K562 (cell line): ENCODE measurements around the gene CCNK. TPM values are rescaled to one million over a fixed set of nuclear protein-coding genes. Genes with fewer than 3 reads are reported as not detected.

Source experiments
- ATAC-seq: fragments of 200-7000 bp; cut with Tn5 transposase; 3 replicates; pipeline ENCODE4 v1.9.1; 2020; ENCODE audit warnings: moderate library complexity
- BruUV-seq: library from RNA; stranded (reverse); fragments of 400-500 nt; replicated peaks from 2 replicates; lab custom pipeline; 2021; lab: Mats Ljungman, UMichigan
- CTCF ChIA-PET: fragments of 300-600 bp; formaldehyde crosslinking; extraction: SDS; loops from one replicate; lab custom pipeline; 2021; ENCODE audit warnings: low intra/inter-chr PET ratio; lab: Yijun Ruan, JAX
- POLR2A ChIA-PET: fragments of 300-600, 350-650 bp; sonication (Branson Sonifier 250); formaldehyde crosslinking; extraction: SDS; loops from one replicate; lab custom pipeline; 2021; ENCODE audit warnings: antibody characterized with exemption, inconsistent platforms; lab: Yijun Ruan, JAX
- DNase-seq, 4 experiments: peaks; one replicate each; pipeline versions ENCODE4 v3.0.0 to v3.0.0-alpha.2; 2011 to 2018; ENCODE audit warnings: low spot score in 3 of 4, mixed read lengths in 3 of 4; ENCODE audit errors: extremely low read depth in 1 of 4
- FAIRE-seq: peaks from 2 replicates; lab custom pipeline; 2011; peaks lifted over from hg19 to GRCh38; lab: Jason Lieb, UNC
- H2AFZ ChIP-seq: 2 replicates; pipeline ENCODE4 v1.6.0; 2011; ENCODE audit warnings: low read depth, low read length, control low read depth, inconsistent platforms
- H3K27ac ChIP-seq: fragments of 200-600 bp; 3 replicates; pipeline ENCODE4 v1.8.0; 2011; ENCODE audit warnings: low read depth, mild to moderate bottlenecking, control low read depth, inconsistent platforms, low read length, moderate library complexity, mixed read lengths; ENCODE audit errors: extremely low read depth
- H3K27me3 ChIP-seq, 2 experiments: fragments of 300-600 bp in 1 of 2; 2 replicates in 1 of 2; 3 replicates in 1 of 2; pipeline versions ENCODE4 v1.6.0 to v1.8.0; 2011; ENCODE audit warnings: inconsistent platforms in 2 of 2, low read length in 2 of 2, mild to moderate bottlenecking in 1 of 2, mixed read lengths in 1 of 2, moderate library complexity in 1 of 2; ENCODE audit not compliant: control insufficient read depth in 2 of 2, insufficient read depth in 2 of 2
- H3K36me3 ChIP-seq: fragments of 300-600 bp; 3 replicates; pipeline ENCODE4 v1.8.0; 2011; ENCODE audit warnings: mild to moderate bottlenecking, low read length, inconsistent platforms; ENCODE audit not compliant: control insufficient read depth, insufficient read depth
- H3K4me1 ChIP-seq, 2 experiments: fragments of 200-600 bp in 1 of 2; replicated peaks in 1 of 2; 2 replicates in 1 of 2; 3 replicates in 1 of 2; pipeline versions ENCODE4 v1.5.1 to v1.8.0; 2011; ENCODE audit warnings: inconsistent platforms in 2 of 2, low read length in 2 of 2, mild to moderate bottlenecking in 1 of 2, mixed read lengths in 1 of 2, moderate library complexity in 1 of 2; ENCODE audit not compliant: control insufficient read depth in 2 of 2, insufficient read depth in 2 of 2
- H3K4me2 ChIP-seq: 2 replicates; pipeline ENCODE4 v1.6.1; 2011; ENCODE audit warnings: low read length, control low read depth, inconsistent platforms, mixed read lengths; ENCODE audit not compliant: insufficient read depth
- H3K4me3 ChIP-seq: fragments of 200-600 bp; sonication (generic), shearing (Covaris generic); 2 replicates; pipeline ENCODE4 v1.5.1; 2016; ENCODE audit warnings: control low read depth, inconsistent platforms
- H3K79me2 ChIP-seq: fragments of 200-600 bp; 3 replicates; pipeline ENCODE4 v1.8.0; 2011; ENCODE audit warnings: low read length, inconsistent platforms; ENCODE audit not compliant: control insufficient read depth, insufficient read depth
- H3K9ac ChIP-seq, 2 experiments: 2 replicates each; pipeline versions ENCODE4 v1.6.0 to v1.6.1; 2011; ENCODE audit warnings: low read depth in 2 of 2, low read length in 2 of 2, control low read depth in 1 of 2, inconsistent platforms in 1 of 2, mild to moderate bottlenecking in 1 of 2, mixed read lengths in 1 of 2; ENCODE audit not compliant: insufficient read depth in 1 of 2
- H3K9me1 ChIP-seq: one replicate; pipeline ENCODE4 v1.6.0; 2011; ENCODE audit warnings: inconsistent platforms, mild to moderate bottlenecking, low read length, moderate library complexity; ENCODE audit not compliant: control insufficient read depth, insufficient read depth
- H3K9me3 ChIP-seq: replicated peaks from 2 replicates; pipeline ENCODE4 v1.5.1; 2011; ENCODE audit warnings: low read depth, low read length, inconsistent platforms; ENCODE audit not compliant: control insufficient read depth, insufficient read depth
- H4K20me1 ChIP-seq: replicated peaks from 2 replicates; pipeline ENCODE4 v1.6.1; 2011; ENCODE audit warnings: low read length, inconsistent platforms, mixed read lengths; ENCODE audit not compliant: control insufficient read depth, insufficient read depth
- C11orf30 ChIP-seq: fragments of 450-650 bp; IDR thresholded peaks from 2 replicates; pipeline ENCODE4 v1.6.1; 2016; ENCODE audit warnings: low read depth, mild to moderate bottlenecking
- DNMT1 ChIP-seq: fragments of 450-650 bp; IDR thresholded peaks from 2 replicates; pipeline ENCODE4 v1.6.1; 2016; ENCODE audit warnings: antibody characterized with exemption, mild to moderate bottlenecking
- GTF2A2 ChIP-seq: IDR thresholded peaks from 2 replicates; pipeline ENCODE4 v1.6.1; 2016; ENCODE audit warnings: mild to moderate bottlenecking, missing genetic modification characterization, missing compliant biosample characterization
- HNRNPUL1 ChIP-seq: fragments of 200-400 bp; formaldehyde crosslinking; IDR thresholded peaks from 2 replicates; pipeline ENCODE4 v1.6.1; 2017; ENCODE audit warnings: low read length
- POLR2H ChIP-seq: IDR thresholded peaks from 2 replicates; pipeline ENCODE4 v1.6.1; 2016; ENCODE audit warnings: missing genetic modification characterization, low read depth, mild to moderate bottlenecking, control low read depth, missing compliant biosample characterization, moderate library complexity
- SLC30A9 ChIP-seq: fragments of 250-450 bp; sonication (Bioruptor Pico); IDR thresholded peaks from 2 replicates; pipeline ENCODE4 v1.8.0; 2022; ENCODE audit warnings: mild to moderate bottlenecking, moderate library complexity
- SMC3 ChIP-seq: conservative IDR thresholded peaks from 2 replicates; pipeline ENCODE4 v1.6.1; 2011; ENCODE audit warnings: low read depth, low read length, improper control_type of control experiment; ENCODE audit not compliant: insufficient read depth
- ZC3H4 ChIP-seq: sonication (generic); formaldehyde crosslinking; IDR thresholded peaks from 2 replicates; pipeline ENCODE4 v1.9.0; 2021; ENCODE audit warnings: missing genetic modification reagents, borderline replicate concordance
- WGBS: fragments of 100-300 bp; shearing (Covaris generic); methylation state at CpG from one replicate; pipeline ENCODE4 v1.1.6; 2016; ENCODE audit warnings: low coverage, mixed read lengths; ENCODE audit not compliant: insufficient coverage; ENCODE audit errors: missing lambda C conversion rate; 5-methylcytosine and 5-hydroxymethylcytosine counted together
- in situ Hi-C: fragments of 300-500 bp; cut with MboI; formaldehyde crosslinking; loops from 4 replicates; pipeline ENCODE4 v1.15.0; 2018; ENCODE audit warnings: inconsistent platforms, mixed read lengths
- intact Hi-C: fragments of 100-400 bp; cut with micrococcal nuclease; formaldehyde crosslinking; loops from 2 replicates; pipeline ENCODE4 v1.14.2; 2022
- polyA plus RNA-seq, 8 experiments: library from polyadenylated mRNA; depleted of rRNA in 4 of 8; stranded (reverse) in 5 of 8; unstranded in 3 of 8; fragments of >200 nt; fragmentation: Nextera tagmentation in 2 of 8; fragmentation: Illumina TruSeq in 1 of 8; extraction: Ambion mirVana in 2 of 8; extraction: Trizol in 1 of 8; gene quantifications; 2 replicates each; pipeline versions ENCODE4 v1.2.1 to v1.2.3, GENCODE V29; 2011 to 2014; ENCODE audit warnings: inconsistent platforms in 1 of 8, missing spikeins in 1 of 8
- total RNA-seq, 7 experiments: library from RNA; depleted of rRNA in 6 of 7; stranded (reverse); fragments of >200 nt in 6 of 7; fragmentation: Illumina TruSeq in 2 of 7; extraction: Trizol in 2 of 7; gene quantifications; 2 replicates each; pipeline versions ENCODE4 v1.2.1 to v1.2.3, GENCODE V29; 2011 to 2021; ENCODE audit warnings: low replicate concordance in 1 of 7
- TF ChIP-seq, protein P1 (sequence below): fragments of 250-450 bp; sonication (Bioruptor Pico); IDR thresholded peaks from 2 replicates; pipeline ENCODE4 v1.4.0; 2020; ENCODE audit warnings: borderline replicate concordance
- TF ChIP-seq, protein P2 (sequence below): sonication (generic); formaldehyde crosslinking; IDR thresholded peaks from 2 replicates; pipeline ENCODE4 v1.8.0; 2022; ENCODE audit warnings: mild to moderate bottlenecking, missing genetic modification reagents
- TF ChIP-seq, protein P3 (sequence below): fragments of 150-350 bp; IDR thresholded peaks from 2 replicates; pipeline ENCODE4 v1.6.1; 2014; ENCODE audit warnings: low read depth, mild to moderate bottlenecking, low read length, borderline replicate concordance
- TF ChIP-seq, protein P4 (sequence below): fragments of 450-650 bp; IDR thresholded peaks from 2 replicates; pipeline ENCODE4 v1.6.1; 2016; ENCODE audit warnings: mild to moderate bottlenecking

Gene CCNK
- total and polyA plus RNA-seq, 9 of the 15 experiments (the other 6 are each of a cell fraction or from before 2014, with no cell fraction given), result 5.8 to 84.2 (median 16.4) TPM

DNA sequence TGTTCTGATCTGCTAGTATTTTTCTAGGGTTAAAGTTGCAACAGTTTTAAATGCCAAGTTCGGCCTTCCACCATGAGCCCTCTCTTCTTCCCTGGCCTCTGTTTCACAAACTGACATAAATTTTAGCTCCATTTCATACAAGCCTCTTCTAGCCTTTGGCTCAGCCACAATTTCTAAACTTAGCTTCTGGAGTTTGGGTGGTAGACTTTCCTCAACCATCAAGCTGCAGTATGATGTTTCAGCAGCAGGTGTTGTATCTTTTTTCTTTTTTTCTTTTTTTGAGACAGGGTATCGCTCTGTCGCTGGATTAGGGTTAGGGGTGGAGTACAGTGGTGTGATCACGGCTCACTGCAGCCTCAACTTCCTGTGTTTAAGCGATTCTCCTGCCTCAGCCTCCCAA is 30.0 kb upstream of the CCNK start:
- DNase-seq, result no peak
- Histone ChIP-seq H3K4me3 (no peak overlapping the region), H3K27me3 (no peaks in the 10 kb centered on the region), H2AFZ (no peak overlapping the region), H3K4me1 (peaks cover 8 to 10% of the 10 kb centered on the region in 2 experiments; a peak in 3 of 5 replicates), H3K9ac (no peak overlapping the region), H3K36me3 (peaks cover 40% of the 10 kb centered on the region; the same call in 2 of the 3 replicates), H3K9me1 (no peaks in the 10 kb centered on the region), H4K20me1 (peaks cover 6% of the 10 kb centered on the region; the same call in 1 of the 2 replicates), H3K79me2 (no peaks in the 10 kb centered on the region), H3K9me3 (no peaks in the 10 kb centered on the region), H3K27ac (no peak overlapping the region), H3K4me2 (no peak overlapping the region)
- ATAC-seq, result no peak
- FAIRE-seq, result no peak
- BruUV-seq, result no TSS peak
- ChIA-PET POLR2A (interaction anchor here (1.0 to 1.5 kb wide), 2 partner anchors 10 to 15 kb away, joined by 4 read pairs; no protein-coding TSS in a partner anchor), CTCF (no interaction called here)
- in situ Hi-C loops, result no loop called here
- intact Hi-C loops, result no loop called here
- WGBS, result 88% methylated on average over 4 of the region's 5 CpGs
- TF ChIP-seq, protein P1, sequence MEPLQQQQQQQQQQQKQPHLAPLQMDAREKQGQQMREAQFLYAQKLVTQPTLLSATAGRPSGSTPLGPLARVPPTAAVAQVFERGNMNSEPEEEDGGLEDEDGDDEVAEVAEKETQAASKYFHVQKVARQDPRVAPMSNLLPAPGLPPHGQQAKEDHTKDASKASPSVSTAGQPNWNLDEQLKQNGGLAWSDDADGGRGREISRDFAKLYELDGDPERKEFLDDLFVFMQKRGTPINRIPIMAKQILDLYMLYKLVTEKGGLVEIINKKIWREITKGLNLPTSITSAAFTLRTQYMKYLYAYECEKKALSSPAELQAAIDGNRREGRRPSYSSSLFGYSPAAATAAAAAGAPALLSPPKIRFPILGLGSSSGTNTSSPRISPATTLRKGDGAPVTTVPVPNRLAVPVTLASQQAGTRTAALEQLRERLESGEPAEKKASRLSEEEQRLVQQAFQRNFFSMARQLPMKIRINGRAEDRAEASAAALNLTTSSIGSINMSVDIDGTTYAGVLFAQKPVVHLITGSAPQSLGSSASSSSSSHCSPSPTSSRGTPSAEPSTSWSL (CRISPR knock-in tag), result no peak
- TF ChIP-seq HNRNPUL1 (no peak), POLR2H (tag) (no peak), GTF2A2 (tag) (no peak), SLC30A9 (CRISPR knock-in tag) (no peak), DNMT1 (no peak), SMC3 (no peak), C11orf30 (no peak), ZC3H4 (no peak)
- TF ChIP-seq, protein P2, sequence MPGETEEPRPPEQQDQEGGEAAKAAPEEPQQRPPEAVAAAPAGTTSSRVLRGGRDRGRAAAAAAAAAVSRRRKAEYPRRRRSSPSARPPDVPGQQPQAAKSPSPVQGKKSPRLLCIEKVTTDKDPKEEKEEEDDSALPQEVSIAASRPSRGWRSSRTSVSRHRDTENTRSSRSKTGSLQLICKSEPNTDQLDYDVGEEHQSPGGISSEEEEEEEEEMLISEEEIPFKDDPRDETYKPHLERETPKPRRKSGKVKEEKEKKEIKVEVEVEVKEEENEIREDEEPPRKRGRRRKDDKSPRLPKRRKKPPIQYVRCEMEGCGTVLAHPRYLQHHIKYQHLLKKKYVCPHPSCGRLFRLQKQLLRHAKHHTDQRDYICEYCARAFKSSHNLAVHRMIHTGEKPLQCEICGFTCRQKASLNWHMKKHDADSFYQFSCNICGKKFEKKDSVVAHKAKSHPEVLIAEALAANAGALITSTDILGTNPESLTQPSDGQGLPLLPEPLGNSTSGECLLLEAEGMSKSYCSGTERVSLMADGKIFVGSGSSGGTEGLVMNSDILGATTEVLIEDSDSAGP (CRISPR knock-in tag), result no peak
- TF ChIP-seq, protein P3, sequence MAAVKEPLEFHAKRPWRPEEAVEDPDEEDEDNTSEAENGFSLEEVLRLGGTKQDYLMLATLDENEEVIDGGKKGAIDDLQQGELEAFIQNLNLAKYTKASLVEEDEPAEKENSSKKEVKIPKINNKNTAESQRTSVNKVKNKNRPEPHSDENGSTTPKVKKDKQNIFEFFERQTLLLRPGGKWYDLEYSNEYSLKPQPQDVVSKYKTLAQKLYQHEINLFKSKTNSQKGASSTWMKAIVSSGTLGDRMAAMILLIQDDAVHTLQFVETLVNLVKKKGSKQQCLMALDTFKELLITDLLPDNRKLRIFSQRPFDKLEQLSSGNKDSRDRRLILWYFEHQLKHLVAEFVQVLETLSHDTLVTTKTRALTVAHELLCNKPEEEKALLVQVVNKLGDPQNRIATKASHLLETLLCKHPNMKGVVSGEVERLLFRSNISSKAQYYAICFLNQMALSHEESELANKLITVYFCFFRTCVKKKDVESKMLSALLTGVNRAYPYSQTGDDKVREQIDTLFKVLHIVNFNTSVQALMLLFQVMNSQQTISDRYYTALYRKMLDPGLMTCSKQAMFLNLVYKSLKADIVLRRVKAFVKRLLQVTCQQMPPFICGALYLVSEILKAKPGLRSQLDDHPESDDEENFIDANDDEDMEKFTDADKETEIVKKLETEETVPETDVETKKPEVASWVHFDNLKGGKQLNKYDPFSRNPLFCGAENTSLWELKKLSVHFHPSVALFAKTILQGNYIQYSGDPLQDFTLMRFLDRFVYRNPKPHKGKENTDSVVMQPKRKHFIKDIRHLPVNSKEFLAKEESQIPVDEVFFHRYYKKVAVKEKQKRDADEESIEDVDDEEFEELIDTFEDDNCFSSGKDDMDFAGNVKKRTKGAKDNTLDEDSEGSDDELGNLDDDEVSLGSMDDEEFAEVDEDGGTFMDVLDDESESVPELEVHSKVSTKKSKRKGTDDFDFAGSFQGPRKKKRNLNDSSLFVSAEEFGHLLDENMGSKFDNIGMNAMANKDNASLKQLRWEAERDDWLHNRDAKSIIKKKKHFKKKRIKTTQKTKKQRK, result no peak
- TF ChIP-seq, protein P4, sequence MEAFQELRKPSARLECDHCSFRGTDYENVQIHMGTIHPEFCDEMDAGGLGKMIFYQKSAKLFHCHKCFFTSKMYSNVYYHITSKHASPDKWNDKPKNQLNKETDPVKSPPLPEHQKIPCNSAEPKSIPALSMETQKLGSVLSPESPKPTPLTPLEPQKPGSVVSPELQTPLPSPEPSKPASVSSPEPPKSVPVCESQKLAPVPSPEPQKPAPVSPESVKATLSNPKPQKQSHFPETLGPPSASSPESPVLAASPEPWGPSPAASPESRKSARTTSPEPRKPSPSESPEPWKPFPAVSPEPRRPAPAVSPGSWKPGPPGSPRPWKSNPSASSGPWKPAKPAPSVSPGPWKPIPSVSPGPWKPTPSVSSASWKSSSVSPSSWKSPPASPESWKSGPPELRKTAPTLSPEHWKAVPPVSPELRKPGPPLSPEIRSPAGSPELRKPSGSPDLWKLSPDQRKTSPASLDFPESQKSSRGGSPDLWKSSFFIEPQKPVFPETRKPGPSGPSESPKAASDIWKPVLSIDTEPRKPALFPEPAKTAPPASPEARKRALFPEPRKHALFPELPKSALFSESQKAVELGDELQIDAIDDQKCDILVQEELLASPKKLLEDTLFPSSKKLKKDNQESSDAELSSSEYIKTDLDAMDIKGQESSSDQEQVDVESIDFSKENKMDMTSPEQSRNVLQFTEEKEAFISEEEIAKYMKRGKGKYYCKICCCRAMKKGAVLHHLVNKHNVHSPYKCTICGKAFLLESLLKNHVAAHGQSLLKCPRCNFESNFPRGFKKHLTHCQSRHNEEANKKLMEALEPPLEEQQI, result no peak
